ENCODE data around the gene WDR4.
"Not testable (repeated sequence)": the region's sequence is repeated elsewhere in the genome, so short reads cannot be mapped to it uniquely, and the experiment has no call there.

Gene WDR4

DNA sequence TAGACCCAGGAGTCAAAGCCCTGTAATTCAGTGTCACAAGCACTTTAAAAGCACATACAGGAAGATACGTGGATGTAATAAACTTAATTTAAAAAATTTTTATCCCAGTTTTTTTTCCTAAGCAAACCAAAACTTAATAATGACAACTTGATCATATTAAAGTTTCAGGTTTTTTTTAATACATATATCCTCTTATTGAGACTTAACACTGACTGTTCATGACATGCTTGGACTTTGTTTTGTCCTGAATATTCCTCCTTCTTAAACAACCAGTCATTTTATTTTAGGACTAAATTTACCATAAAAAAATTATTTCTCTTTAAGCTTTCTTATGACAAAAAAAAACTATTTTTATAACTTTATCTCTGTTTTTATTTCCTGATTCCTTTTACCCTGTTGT is 64.1 kb downstream of the WDR4 start:
- no peak for DNase-seq (ENCODE audit: low read depth)

DNA sequence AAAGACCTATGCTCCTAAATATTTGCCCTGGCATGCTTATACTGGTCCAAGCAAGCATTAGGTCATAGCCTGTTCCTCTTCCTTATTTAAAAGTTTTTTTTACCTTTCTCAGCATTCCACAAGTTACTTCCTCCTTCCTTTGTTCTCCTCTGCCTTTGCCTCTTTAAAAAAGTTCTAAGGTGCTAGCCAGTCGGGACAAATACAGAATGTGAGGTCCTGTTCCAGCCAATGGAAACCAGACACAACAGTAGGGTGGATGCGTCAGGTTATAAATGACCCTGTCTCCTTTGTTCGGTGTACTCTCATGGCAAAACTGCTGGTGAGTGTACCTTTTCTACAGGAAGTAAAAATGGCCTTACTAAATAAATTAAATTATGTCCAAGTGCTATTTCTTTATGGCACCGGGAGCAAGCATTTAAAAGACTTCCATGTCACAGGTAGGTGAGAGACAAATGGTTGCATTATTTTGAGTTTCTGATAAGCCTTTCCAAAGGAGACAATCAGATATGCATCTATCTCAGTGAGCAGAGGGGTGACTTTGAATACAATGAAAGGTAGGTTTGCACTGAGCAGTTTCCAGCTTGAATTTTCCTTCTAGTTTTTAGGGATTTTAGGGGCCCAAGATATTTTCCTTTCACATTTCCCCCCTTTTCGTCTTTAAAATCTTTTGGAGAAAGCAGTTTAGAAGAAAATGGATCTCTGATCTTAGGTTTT is 66.7 kb downstream of the WDR4 start:
- not testable (repeated sequence) for DNase-seq (ENCODE audit: low read depth)

DNA sequence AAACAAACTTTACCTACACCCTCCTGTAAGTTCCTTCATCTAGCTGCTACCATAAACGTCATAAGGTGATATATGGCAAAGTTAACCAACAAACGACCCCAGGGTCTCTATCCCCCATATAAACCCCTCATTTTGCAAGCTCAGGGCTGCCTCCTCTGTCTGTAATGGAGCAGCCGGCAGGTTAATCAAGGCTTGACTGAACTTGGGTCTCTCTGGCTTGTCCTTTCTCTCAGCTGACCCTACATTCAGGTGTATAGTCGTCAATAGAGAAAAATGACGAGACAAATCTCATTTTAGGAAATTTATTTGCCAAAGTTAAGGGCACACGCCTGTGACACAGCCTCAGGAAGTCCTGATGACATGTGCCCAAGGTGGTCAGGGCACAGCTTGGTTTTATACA is 67.4 kb downstream of the WDR4 start:
- no peak for DNase-seq (ENCODE audit: low read depth)

DNA sequence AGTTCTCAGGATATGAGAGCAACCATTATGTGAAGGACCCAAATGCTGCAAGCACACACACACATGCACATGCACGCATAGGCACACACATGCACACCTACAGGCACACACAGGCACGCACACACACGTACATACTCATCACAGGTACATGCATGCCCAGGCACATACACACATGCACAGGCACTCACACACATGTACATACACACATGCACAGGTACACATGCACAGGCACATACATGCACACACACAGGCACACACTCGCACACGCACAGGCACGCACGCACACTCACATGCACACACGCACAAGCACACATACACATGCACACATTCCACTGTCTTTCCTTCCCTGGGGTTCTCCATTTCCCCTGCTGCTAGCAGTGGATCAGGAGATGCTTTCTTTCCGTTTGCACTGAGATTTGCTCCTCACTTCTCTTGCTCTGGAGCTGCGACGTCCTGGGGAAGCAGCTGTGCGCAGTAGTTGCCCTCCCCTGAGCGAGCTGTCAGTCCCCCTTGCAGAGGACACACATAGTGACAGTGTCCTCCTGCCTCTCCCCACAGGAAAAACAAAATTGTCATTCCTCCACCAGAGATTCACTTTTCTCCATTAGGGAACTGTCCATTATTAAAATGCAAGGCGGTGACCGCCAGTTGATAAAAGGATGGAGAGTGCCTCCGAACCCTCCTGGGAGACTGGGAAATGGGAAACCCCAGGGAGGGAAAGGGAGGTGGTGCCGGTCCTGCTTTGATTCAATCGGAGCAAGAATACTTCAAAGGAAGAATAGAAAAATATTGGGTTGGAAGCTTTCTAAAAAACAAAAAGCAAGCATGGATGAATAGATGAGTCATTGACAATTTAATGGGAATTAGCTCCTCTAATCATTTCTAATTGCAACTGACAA is 69.5 kb downstream of the WDR4 start:
- DNase-seq (ENCODE audit: low read depth): no peak

DNA sequence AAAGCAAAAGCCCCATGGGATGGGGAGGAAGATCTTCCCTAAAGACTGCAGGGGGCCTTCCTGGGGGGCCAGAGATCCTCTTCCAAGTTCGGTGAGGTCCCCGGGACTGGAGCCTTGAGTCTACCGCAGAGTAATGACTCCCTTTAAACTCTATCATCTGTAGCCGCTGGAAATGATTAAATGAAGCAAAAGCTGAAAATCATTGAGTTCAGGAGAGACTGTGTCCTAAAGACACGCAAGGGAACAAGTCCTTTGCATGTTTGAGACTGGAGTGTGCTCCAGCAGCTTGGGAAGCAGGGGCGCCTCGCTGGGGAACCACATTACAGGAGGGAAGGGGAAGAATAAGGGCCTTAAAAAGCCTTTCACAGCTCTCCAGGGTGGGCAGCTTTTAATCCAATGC is 70.2 kb downstream of the WDR4 start:
- DNase-seq (ENCODE audit: low read depth): no peak

DNA sequence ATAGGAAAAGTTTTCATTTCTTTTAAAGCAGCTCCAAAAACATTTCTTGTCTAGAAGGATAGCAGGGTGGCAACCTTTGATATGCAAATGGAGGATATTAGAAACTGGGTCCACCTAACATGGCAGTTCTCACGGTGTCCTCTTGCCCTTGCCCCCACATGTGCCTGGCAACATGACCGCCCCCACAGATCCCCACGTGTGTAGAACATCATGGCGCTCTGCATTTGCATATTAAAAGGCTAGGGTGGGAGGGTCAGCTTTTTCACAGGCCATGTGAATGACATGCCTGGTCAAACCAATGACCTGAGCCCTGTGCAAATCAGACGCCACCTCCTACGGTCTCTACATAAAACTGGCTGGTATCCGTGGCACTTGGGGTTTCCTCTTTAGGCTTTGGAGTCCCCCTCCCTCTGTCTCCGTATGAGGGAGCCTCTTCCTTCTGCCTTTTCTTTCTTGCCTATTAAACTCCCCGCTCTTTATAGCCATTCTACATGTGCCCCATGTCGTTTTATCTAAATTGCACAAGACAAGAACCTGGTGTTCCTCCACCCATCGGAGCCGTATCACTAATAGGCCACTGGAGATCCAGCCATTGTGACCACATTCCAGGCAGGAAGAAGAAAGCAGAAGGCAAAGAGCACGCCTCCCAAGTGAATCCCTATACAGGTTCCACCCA is 71.3 kb downstream of the WDR4 start:
- no peak for DNase-seq (ENCODE audit: low read depth)

DNA sequence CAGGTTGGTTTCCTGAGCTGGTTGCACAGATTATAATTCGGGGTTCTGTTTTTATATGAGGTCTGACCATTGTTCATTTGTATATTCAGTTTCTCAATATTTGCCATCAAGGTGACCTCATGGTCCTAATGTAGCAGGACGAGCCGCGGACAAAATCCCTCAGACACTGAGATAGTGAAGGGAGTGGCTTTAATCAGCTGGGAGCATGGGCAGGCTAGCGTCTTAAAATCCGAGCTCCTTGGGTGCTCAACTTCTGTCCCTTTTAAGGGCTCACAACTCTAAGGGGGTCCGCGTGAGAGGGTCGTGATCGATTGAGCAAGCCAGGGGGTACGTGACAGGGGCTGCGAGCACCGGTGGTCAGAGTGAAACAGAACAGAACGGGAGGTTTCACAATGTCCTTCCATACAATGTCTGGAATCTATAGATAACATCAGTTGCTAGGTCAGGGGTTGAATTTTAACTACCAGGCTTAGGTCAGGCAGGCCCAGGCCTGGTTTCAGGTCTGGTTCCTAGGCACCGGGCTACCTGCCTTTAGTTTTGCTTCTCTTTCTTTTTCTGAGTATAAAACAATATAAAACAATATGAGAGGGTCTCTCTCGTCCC is 71.9 kb downstream of the WDR4 start:
- not testable (repeated sequence) for DNase-seq (ENCODE audit: low read depth)

DNA sequence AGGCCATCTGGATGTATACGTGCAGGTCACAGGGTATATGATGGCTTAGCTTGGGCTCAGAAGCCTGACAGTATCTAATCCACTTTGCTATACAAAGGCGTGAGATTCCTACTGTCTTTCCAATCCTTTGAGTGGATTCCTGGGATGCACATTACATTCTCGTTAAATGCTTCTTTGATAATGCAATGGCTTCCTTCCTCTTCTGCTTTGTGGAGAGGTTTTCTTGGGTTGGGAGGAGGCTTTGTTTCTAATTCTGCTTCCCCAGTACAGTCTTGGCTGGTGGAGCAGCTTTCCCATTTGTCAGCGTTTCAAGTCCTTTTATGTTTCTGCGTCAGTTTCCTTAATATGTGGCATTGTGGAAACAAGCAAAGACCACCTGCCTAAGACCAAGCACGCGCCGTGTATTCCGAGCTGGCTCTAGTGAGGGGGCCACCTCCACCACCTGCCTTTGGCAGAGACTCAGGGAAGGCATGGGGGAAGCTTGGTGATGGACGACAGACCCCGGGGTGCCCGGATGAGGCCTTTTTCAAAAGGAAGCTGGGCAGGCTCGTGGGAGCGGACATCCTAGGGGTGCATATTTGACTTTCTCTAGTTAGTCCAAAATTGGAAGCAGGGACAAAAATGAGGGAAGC is 72.7 kb downstream of the WDR4 start:
- no peak for DNase-seq (ENCODE audit: low read depth)

DNA sequence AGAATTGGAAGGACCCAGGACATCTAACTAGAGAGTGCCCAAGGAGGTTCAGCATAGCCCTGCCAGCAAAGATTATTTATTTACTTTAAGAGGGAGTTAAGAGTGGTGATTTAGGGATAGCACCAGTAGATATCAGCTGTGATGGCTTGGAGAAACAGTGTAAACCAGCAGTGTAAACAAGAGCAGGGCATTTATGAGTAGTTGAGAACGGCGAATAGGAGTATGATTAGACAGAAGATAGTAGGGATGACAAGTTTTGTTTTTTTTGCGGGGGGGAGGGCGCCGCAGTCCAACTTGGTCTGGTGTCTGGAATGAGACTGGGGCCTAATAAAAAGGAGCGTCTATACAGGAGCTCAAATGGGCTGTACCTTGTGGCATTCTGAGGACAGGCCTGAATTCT is 77.7 kb downstream of the WDR4 start:
- DNase-seq (ENCODE audit: low read depth): not testable (repeated sequence)

DNA sequence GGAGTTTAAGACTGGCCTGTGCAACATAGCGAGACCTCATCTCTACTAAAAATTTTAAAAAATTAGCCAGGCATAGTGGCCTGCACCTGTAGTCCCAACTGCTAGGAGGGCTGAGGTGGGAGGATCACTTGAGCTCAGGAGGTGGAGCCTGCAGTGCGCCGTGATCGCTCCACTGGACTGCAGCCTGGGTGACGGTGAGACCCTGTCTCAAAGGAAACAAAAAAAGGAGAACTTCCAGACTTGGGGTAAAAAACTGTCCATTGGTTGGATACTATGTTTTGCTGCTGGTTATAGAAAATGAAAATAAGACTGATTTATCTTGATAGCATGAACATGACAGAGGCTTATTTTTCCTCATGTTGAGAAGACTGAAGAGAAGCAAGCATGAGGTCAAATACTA is 79.4 kb downstream of the WDR4 start:
- DNase-seq (ENCODE audit: low read depth): no peak

DNA sequence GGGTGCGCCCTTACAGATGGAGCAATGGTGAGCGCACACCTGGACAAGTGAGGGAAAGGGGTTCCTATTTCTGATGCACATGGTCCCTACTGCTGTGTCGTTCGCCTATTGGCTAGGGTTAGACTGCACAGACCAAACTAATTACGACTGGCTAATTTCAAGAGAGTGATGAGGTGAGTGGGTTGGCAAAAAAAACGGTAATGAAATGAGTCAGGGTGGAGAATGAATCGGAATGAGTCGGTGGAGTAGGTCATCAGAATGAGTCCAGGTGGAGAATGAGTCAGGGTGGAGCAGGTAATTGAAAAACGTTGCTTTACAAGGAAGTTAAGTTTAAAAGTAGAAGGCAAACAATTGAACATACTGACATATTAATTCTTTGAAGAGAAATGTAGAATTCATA is 79.8 kb downstream of the WDR4 start:
- DNase-seq (ENCODE audit: low read depth): no peak
